Measurements from ENCODE around the gene METTL17.
"Not testable (repeated sequence)": the region's sequence is repeated elsewhere in the genome, so short reads cannot be mapped to it uniquely, and the experiment has no call there.

DNA sequence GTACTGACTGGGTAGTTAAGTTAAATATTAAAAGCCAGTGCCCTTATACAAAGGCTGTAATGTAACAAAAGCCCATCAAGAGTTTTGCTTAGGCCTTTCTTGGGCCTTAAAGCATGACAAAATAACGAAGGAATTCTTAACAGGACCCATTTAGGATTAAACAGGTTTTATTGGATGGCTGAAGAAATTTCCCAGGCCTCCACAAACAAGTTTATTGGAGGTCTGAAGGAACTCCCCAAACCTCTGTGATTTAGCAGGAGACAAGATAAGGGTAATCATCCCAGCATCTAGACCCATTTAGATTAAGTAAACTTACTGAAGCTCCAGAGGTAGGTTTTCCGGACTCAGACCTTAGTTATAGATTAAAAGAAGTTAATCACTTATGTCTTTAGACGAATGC, 19.9 kb downstream of the METTL17 start:
- not testable (repeated sequence) for TF ChIP-seq POLR2AphosphoS5, GABPA (IDR thresholded peaks at IDR 0.05; ENCODE audit: low read depth)
- TF ChIP-seq, protein P1, sequence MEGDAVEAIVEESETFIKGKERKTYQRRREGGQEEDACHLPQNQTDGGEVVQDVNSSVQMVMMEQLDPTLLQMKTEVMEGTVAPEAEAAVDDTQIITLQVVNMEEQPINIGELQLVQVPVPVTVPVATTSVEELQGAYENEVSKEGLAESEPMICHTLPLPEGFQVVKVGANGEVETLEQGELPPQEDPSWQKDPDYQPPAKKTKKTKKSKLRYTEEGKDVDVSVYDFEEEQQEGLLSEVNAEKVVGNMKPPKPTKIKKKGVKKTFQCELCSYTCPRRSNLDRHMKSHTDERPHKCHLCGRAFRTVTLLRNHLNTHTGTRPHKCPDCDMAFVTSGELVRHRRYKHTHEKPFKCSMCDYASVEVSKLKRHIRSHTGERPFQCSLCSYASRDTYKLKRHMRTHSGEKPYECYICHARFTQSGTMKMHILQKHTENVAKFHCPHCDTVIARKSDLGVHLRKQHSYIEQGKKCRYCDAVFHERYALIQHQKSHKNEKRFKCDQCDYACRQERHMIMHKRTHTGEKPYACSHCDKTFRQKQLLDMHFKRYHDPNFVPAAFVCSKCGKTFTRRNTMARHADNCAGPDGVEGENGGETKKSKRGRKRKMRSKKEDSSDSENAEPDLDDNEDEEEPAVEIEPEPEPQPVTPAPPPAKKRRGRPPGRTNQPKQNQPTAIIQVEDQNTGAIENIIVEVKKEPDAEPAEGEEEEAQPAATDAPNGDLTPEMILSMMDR (IDR thresholded peaks at IDR 0.05; ENCODE audit: insufficient read depth, low read length) = not testable (repeated sequence)
